H9 (cell line): Measurements from ENCODE around the gene ACR. TPM values are rescaled to one million over a fixed set of nuclear protein-coding genes. Genes with fewer than 3 reads are reported as not detected.

Experiments
- DNase-seq: peaks from one replicate; pipeline ENCODE4 v3.0.0-alpha.2; 2017
- H2AFZ ChIP-seq: one replicate; pipeline ENCODE4 v1.6.1; 2013; ENCODE audit warnings: mild to moderate bottlenecking, low read length, control low read depth, moderate library complexity
- H2AK5ac ChIP-seq: 2 replicates; pipeline ENCODE4 v1.6.1; 2013; ENCODE audit warnings: low read length, control low read depth, mixed read lengths; ENCODE audit not compliant: insufficient read length
- H2BK120ac ChIP-seq: one replicate; pipeline ENCODE4 v1.6.1; 2013; ENCODE audit warnings: low read depth, mild to moderate bottlenecking, low read length, control low read depth, inconsistent platforms; ENCODE audit not compliant: poor library complexity, severe bottlenecking
- H2BK12ac ChIP-seq: 2 replicates; pipeline ENCODE4 v1.6.1; 2013; ENCODE audit warnings: low read length, control low read depth, mixed read lengths, low read depth; ENCODE audit not compliant: insufficient read length
- H2BK15ac ChIP-seq: 2 replicates; pipeline ENCODE4 v1.6.1; 2013; ENCODE audit warnings: low read depth, low read length, control low read depth
- H2BK20ac ChIP-seq: one replicate; pipeline ENCODE4 v1.6.1; 2013; ENCODE audit warnings: low read depth, mild to moderate bottlenecking, low read length, control low read depth, inconsistent platforms; ENCODE audit not compliant: poor library complexity, severe bottlenecking
- H2BK5ac ChIP-seq: 2 replicates; pipeline ENCODE4 v1.6.1; 2013; ENCODE audit warnings: low read length, control low read depth, mixed read lengths; ENCODE audit not compliant: insufficient read length
- H3K14ac ChIP-seq: 2 replicates; pipeline ENCODE4 v1.6.1; 2013; ENCODE audit warnings: low read length, control low read depth; ENCODE audit not compliant: insufficient read depth
- H3K18ac ChIP-seq: 2 replicates; pipeline ENCODE4 v1.6.1; 2013; ENCODE audit warnings: low read depth, mild to moderate bottlenecking, mixed read lengths, low read length, control low read depth; ENCODE audit not compliant: insufficient read length
- H3K23ac ChIP-seq: 2 replicates; pipeline ENCODE4 v1.6.1; 2013; ENCODE audit warnings: low read length, control low read depth, mixed read lengths, low read depth; ENCODE audit not compliant: insufficient read length
- H3K23me2 ChIP-seq: 2 replicates; pipeline ENCODE4 v1.6.1; 2013; ENCODE audit warnings: low read depth, mild to moderate bottlenecking, mixed read lengths, low read length, control low read depth; ENCODE audit not compliant: insufficient read length, poor library complexity, severe bottlenecking
- H3K27ac ChIP-seq: 2 replicates; pipeline ENCODE4 v1.5.1; 2013; ENCODE audit warnings: low read length, control low read depth, mixed read lengths, low read depth; ENCODE audit not compliant: insufficient read length
- H3K27me3 ChIP-seq: 2 replicates; pipeline ENCODE4 v1.6.1; 2013; ENCODE audit warnings: low read length, control low read depth, inconsistent platforms; ENCODE audit not compliant: insufficient read depth
- H3K4ac ChIP-seq: 2 replicates; pipeline ENCODE4 v1.6.1; 2013; ENCODE audit warnings: low read depth, mild to moderate bottlenecking, control low read depth, inconsistent platforms, low read length, moderate library complexity
- H3K4me1 ChIP-seq: 2 replicates; pipeline ENCODE4 v1.6.1; 2013; ENCODE audit warnings: low read length, control low read depth, inconsistent platforms; ENCODE audit not compliant: insufficient read depth
- H3K4me2 ChIP-seq: 2 replicates; pipeline ENCODE4 v1.6.1; 2013; ENCODE audit warnings: low read length, control low read depth, mixed read lengths; ENCODE audit not compliant: insufficient read length, insufficient read depth
- H3K56ac ChIP-seq: 2 replicates; pipeline ENCODE4 v1.6.1; 2013; ENCODE audit warnings: low read depth, mild to moderate bottlenecking, mixed read lengths, low read length, control low read depth; ENCODE audit not compliant: insufficient read length
- H3K79me1 ChIP-seq: 2 replicates; pipeline ENCODE4 v1.6.1; 2013; ENCODE audit warnings: low read depth, mild to moderate bottlenecking, moderate library complexity, low read length, control low read depth, inconsistent platforms; ENCODE audit not compliant: insufficient read depth, poor library complexity, severe bottlenecking
- H3K79me2 ChIP-seq: 2 replicates; pipeline ENCODE4 v1.6.1; 2013; ENCODE audit warnings: low read length, control low read depth, inconsistent platforms; ENCODE audit not compliant: insufficient read depth
- H3K9ac ChIP-seq: 2 replicates; pipeline ENCODE4 v1.6.1; 2013; ENCODE audit warnings: low read length, control low read depth, mixed read lengths; ENCODE audit not compliant: insufficient read length; ENCODE audit errors: extremely low read depth
- H3K9me3 ChIP-seq: one replicate; pipeline ENCODE4 v1.6.1; 2013; ENCODE audit warnings: low read depth, low read length, inconsistent platforms; ENCODE audit not compliant: control insufficient read depth
- H3T11ph ChIP-seq: one replicate; pipeline ENCODE4 v1.6.1; 2013; ENCODE audit warnings: mild to moderate bottlenecking, low read length, control low read depth, inconsistent platforms
- H4K20me1 ChIP-seq: one replicate; pipeline ENCODE4 v1.6.1; 2013; ENCODE audit not compliant: control insufficient read depth, insufficient read length, insufficient read depth
- H4K5ac ChIP-seq: 2 replicates; pipeline ENCODE4 v1.6.1; 2013; ENCODE audit warnings: low read depth, mild to moderate bottlenecking, mixed read lengths, low read length, control low read depth; ENCODE audit not compliant: insufficient read length
- H4K8ac ChIP-seq: replicated peaks from 2 replicates; pipeline ENCODE4 v1.6.1; 2013; ENCODE audit warnings: low read length, control low read depth, mixed read lengths, low read depth; ENCODE audit not compliant: insufficient read length
- H4K91ac ChIP-seq: 2 replicates; pipeline ENCODE4 v1.6.1; 2013; ENCODE audit warnings: low read depth, mild to moderate bottlenecking, moderate library complexity, mixed read lengths, low read length, control low read depth; ENCODE audit not compliant: insufficient read length
- H3K27ac Mint-ChIP-seq, 3 experiments: 2 replicates in 2 of 3; 3 replicates in 1 of 3; pipeline ENCODE4 v1.8.0; 2020 to 2021; ENCODE audit warnings: mixed read lengths in 3 of 3, mild to moderate bottlenecking in 1 of 3, moderate library complexity in 1 of 3
- H3K27me3 Mint-ChIP-seq: 2 replicates; pipeline ENCODE4 v1.8.0; 2021; ENCODE audit warnings: low read depth, mild to moderate bottlenecking, moderate library complexity, mixed read lengths
- H3K36me3 Mint-ChIP-seq, 3 experiments: 2 replicates in 2 of 3; 3 replicates in 1 of 3; pipeline ENCODE4 v1.8.0; 2020 to 2021; ENCODE audit warnings: low read depth in 3 of 3, mixed read lengths in 3 of 3; ENCODE audit not compliant: insufficient read depth in 1 of 3
- H3K4me1 Mint-ChIP-seq, 2 experiments: 2 replicates each; pipeline ENCODE4 v1.8.0; 2020; ENCODE audit warnings: mixed read lengths in 2 of 2
- H3K4me3 Mint-ChIP-seq, 2 experiments: 2 replicates in 1 of 2; 3 replicates in 1 of 2; pipeline ENCODE4 v1.8.0; 2020 to 2021; ENCODE audit warnings: mild to moderate bottlenecking in 2 of 2, mixed read lengths in 2 of 2, moderate library complexity in 1 of 2
- H3K9me3 Mint-ChIP-seq, 2 experiments: 2 replicates in 1 of 2; 3 replicates in 1 of 2; pipeline ENCODE4 v1.8.0; 2020; ENCODE audit warnings: mild to moderate bottlenecking in 2 of 2, mixed read lengths in 2 of 2, moderate library complexity in 1 of 2
- WGBS: extraction: QIAGEN DNeasy Blood & Tissue Kit; methylation state at CpG from one replicate; pipeline ENCODE4 v1.1.7; 2013; ENCODE audit warnings: missing lambda C conversion rate, low lambda C conversion rate, mixed read lengths; ENCODE audit not compliant: insufficient read length; ENCODE audit errors: extremely low coverage; 5-methylcytosine and 5-hydroxymethylcytosine counted together
- long read RNA-seq: library from polyadenylated mRNA; unstranded; transcript quantifications from one replicate; pipeline ENCODE4 v2.0.0, GENCODE V29; 2020
- total RNA-seq: library from RNA; stranded (reverse); gene quantifications from 2 replicates; pipeline ENCODE4 v1.2.1, GENCODE V29; 2021
- TF ChIP-seq, protein P1 (sequence below): fragments of 200-600 bp; sonication (generic); conservative IDR thresholded peaks from 3 replicates; pipeline ENCODE4 v1.8.0; 2021; ENCODE audit warnings: antibody characterized with exemption, mild to moderate bottlenecking

Gene ACR
- 0.35 TPM in 1 of 2 replicates, not detected in the other for total RNA-seq
- long read RNA-seq, result 0 reads

DNA sequence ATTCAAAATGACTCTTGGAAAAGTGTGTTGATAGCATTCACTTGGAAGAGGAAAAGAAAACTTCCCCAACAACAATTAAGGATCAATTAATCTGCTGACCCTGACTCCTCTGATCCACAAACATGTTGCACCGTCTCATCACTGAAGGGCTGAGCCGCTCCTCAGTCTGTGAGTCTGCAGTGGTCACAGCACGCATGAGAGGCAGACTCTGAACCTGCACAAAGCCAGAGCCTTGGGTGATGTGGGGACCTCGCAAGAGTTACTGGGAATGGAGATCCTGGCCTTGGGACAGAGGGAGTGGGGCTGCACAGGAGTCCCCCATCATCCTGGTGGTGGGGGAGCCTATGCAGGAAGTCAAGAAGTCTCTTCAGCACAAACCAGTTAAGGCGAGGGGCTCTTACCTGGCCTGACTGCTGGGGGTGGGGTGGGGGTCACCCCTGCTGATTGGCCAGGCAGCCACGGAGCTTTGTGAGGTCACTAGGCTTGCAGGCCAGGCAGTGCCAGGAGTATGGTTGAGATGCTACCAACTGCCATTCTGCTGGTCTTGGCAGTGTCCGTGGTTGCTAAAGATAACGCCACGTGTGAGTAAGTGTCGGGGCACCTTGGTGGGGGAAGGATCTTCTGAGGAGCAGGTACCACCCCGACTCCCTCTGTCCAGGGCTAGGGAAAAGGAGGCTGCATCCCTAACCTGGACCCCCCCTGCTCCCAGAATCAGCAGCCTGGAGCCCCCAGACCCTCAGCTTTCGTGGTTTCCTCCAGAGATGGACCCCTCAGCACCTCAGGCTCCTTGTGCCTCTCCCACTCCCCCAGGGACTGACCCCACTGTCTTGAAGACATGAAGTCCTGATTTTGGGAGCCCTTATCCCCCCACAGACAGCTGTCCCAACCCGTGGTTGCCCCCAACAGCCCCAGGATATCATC lies at the start of gene ACR:
TSS of gene ACR (plus strand) at position 477 of the 921 bp plus-strand sequence. CDS start at position 509, 32 bp downstream.
- TF ChIP-seq, protein P1, sequence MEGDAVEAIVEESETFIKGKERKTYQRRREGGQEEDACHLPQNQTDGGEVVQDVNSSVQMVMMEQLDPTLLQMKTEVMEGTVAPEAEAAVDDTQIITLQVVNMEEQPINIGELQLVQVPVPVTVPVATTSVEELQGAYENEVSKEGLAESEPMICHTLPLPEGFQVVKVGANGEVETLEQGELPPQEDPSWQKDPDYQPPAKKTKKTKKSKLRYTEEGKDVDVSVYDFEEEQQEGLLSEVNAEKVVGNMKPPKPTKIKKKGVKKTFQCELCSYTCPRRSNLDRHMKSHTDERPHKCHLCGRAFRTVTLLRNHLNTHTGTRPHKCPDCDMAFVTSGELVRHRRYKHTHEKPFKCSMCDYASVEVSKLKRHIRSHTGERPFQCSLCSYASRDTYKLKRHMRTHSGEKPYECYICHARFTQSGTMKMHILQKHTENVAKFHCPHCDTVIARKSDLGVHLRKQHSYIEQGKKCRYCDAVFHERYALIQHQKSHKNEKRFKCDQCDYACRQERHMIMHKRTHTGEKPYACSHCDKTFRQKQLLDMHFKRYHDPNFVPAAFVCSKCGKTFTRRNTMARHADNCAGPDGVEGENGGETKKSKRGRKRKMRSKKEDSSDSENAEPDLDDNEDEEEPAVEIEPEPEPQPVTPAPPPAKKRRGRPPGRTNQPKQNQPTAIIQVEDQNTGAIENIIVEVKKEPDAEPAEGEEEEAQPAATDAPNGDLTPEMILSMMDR, result no peak
- Histone ChIP-seq H3T11ph (no peak within 1 kb of the TSS), H3K79me1 (no peaks in the 10 kb centered on the region), H4K8ac (no peak within 1 kb of the TSS), H3K9ac (no peak within 1 kb of the TSS), H3K27ac (no peak within 1 kb of the TSS), H3K4me1 (no peaks in the 10 kb centered on the region), H4K5ac (no peak within 1 kb of the TSS), H3K4ac (no peak within 1 kb of the TSS), H4K91ac (no peak within 1 kb of the TSS), H3K23me2 (no peaks in the 10 kb centered on the region), H3K14ac (no peak within 1 kb of the TSS), H2BK12ac (no peak within 1 kb of the TSS), H2BK20ac (no peak within 1 kb of the TSS), H3K79me2 (no peaks in the 10 kb centered on the region), H2BK5ac (no peak within 1 kb of the TSS), H2BK15ac (no peak within 1 kb of the TSS), H3K23ac (no peak within 1 kb of the TSS), H2AFZ (no peak within 1 kb of the TSS), H3K27me3 (peaks cover 14% of the 10 kb centered on the region), H3K56ac (no peak within 1 kb of the TSS), H2AK5ac (no peak within 1 kb of the TSS), H3K18ac (no peak within 1 kb of the TSS), H3K4me2 (no peak within 1 kb of the TSS), H2BK120ac (no peak within 1 kb of the TSS), H3K9me3 (no peaks in the 10 kb centered on the region), H4K20me1 (no peaks in the 10 kb centered on the region)
- Mint-ChIP-seq H3K27ac (no peak within 1 kb of the TSS), H3K36me3 (no peaks in the 10 kb centered on the region), H3K4me3 (no peak within 1 kb of the TSS), H3K4me1 (peaks cover 0 to 5% of the 10 kb centered on the region in 2 experiments; a peak in 3 of 4 replicates), H3K27me3 (peaks cover 98% of the 10 kb centered on the region), H3K9me3 (no peaks in the 10 kb centered on the region)
- WGBS, result no CpG with 5 or more reads among the region's 13 CpGs
- no peak for DNase-seq
